ENCODE results near the gene SPEM2. TPM values are rescaled to one million over a fixed set of nuclear protein-coding genes. Genes with fewer than 3 reads are reported as not detected.
A peak's percentile ranks its signal among the peaks of the same experiment; 100 is the strongest.

The SPEM2 gene
- total RNA-seq, 1 donor from 2014 or later = 0.14 TPM

- no peaks in the 10 kb centered on the region for H3K9me3 ChIP-seq (ENCODE audit: insufficient read depth, low read depth, low read length)
- H3K4me3 ChIP-seq (ENCODE audit: insufficient read depth, low read depth, low read length) = no peak overlapping the region
- H3K27me3 Mint-ChIP-seq (ENCODE audit: low read depth, unreplicated experiment) = no peaks in the 10 kb centered on the region
- H3K36me3 ChIP-seq (ENCODE audit: insufficient read depth, low read length) = peaks cover 3% of the 10 kb centered on the region
- TF ChIP-seq EZH2 (IDR thresholded peaks at IDR 0.05; ENCODE audit: insufficient read depth, low read length) = no peak
- TF ChIP-seq CTCF (IDR thresholded peaks at IDR 0.05; ENCODE audit: insufficient read depth, low read depth, low read length) = no peak
- no peak overlapping the region for H3K9ac ChIP-seq (ENCODE audit: low read length)
- peaks cover 9% of the 10 kb centered on the region for H3K4me1 Mint-ChIP-seq (ENCODE audit: low read depth, unreplicated experiment)
- peaks cover 7% of the 10 kb centered on the region for H3K4me1 ChIP-seq (ENCODE audit: insufficient read depth, low read length)
- H3K4me2 ChIP-seq (ENCODE audit: low read length) = no peak overlapping the region
- H4K20me1 ChIP-seq (ENCODE audit: insufficient read depth, low read length) = peaks cover 44% of the 10 kb centered on the region
- no peaks in the 10 kb centered on the region for H3K27me3 ChIP-seq (ENCODE audit: insufficient read depth, low read length)
- DNase-seq (ENCODE audit: low read depth) (no peak), FAIRE-seq (no peak)
- H3K36me3 Mint-ChIP-seq (ENCODE audit: low read depth, unreplicated experiment) = peaks cover 13% of the 10 kb centered on the region
- no peaks in the 10 kb centered on the region for H3K9me3 Mint-ChIP-seq (ENCODE audit: unreplicated experiment)
- H2AFZ ChIP-seq (ENCODE audit: low read depth, low read length) = no peak overlapping the region
- H3K27ac ChIP-seq (ENCODE audit: low read depth, low read length) = no peak overlapping the region
- no peak overlapping the region for H3K27ac Mint-ChIP-seq (ENCODE audit: unreplicated experiment)
- H3K4me3 Mint-ChIP-seq (ENCODE audit: unreplicated experiment) = no peak overlapping the region
- H3K79me2 ChIP-seq (ENCODE audit: insufficient read depth, low read length) = peaks cover 41% of the 10 kb centered on the region
Measured at GRCh38 chr17:7466318-7466638, 40.9 kb downstream of the SPEM2 start.

- peak; percentile 37 for DNase-seq (ENCODE audit: low read depth)
Measured at GRCh38 chr17:7466639-7467341, 41.4 kb downstream of the SPEM2 start.

More at GRCh38 chr17:7466639-7467341, 41.4 kb downstream of the SPEM2 start:
- no peak overlapping the region for H3K9ac ChIP-seq (ENCODE audit: low read length)
- H3K4me1 ChIP-seq (ENCODE audit: insufficient read depth, low read length) = peaks cover 7% of the 10 kb centered on the region
- H4K20me1 ChIP-seq (ENCODE audit: insufficient read depth, low read length) = peaks cover 49% of the 10 kb centered on the region
- Mint-ChIP-seq H3K36me3 (ENCODE audit: low read depth, unreplicated experiment) (peaks cover 10% of the 10 kb centered on the region), H3K27me3 (ENCODE audit: low read depth, unreplicated experiment) (no peaks in the 10 kb centered on the region), H3K4me3 (ENCODE audit: unreplicated experiment) (no peak overlapping the region), H3K27ac (ENCODE audit: unreplicated experiment) (no peak overlapping the region), H3K4me1 (ENCODE audit: low read depth, unreplicated experiment) (peaks cover 9% of the 10 kb centered on the region), H3K9me3 (ENCODE audit: unreplicated experiment) (no peaks in the 10 kb centered on the region)
- no peak for FAIRE-seq
- H3K27ac ChIP-seq (ENCODE audit: low read depth, low read length) = no peak overlapping the region
- H3K4me3 ChIP-seq (ENCODE audit: insufficient read depth, low read depth, low read length) = no peak overlapping the region
- peaks cover 46% of the 10 kb centered on the region for H3K79me2 ChIP-seq (ENCODE audit: insufficient read depth, low read length)
- peaks cover 3% of the 10 kb centered on the region for H3K36me3 ChIP-seq (ENCODE audit: insufficient read depth, low read length)
- no peak overlapping the region for H2AFZ ChIP-seq (ENCODE audit: low read depth, low read length)
- H3K27me3 ChIP-seq (ENCODE audit: insufficient read depth, low read length) = no peaks in the 10 kb centered on the region
- H3K4me2 ChIP-seq (ENCODE audit: low read length) = no peak overlapping the region
- H3K9me3 ChIP-seq (ENCODE audit: insufficient read depth, low read depth, low read length) = no peaks in the 10 kb centered on the region
- no peak for TF ChIP-seq CTCF (IDR thresholded peaks at IDR 0.05; ENCODE audit: insufficient read depth, low read depth, low read length)
- no peak for TF ChIP-seq EZH2 (IDR thresholded peaks at IDR 0.05; ENCODE audit: insufficient read depth, low read length)

Measured in astrocyte (in vitro differentiated cells and primary cell).